ENCODE measurements around the gene MYMK.

Gene MYMK

GRCh38 chr9:133542002-133542401, 17.2 kb upstream of the MYMK start:
- in situ Hi-C loops (cut with MboI; ENCODE audit: low pct_unique_long_range_greater_than_20kb, low sequenced_read_pairs, unreplicated experiment), result loop anchor here (25.0 kb wide), 2 partner anchors 195 to 470 kb away; partner anchors contain the start of gene SARDH
- TF ChIP-seq, protein P1, sequence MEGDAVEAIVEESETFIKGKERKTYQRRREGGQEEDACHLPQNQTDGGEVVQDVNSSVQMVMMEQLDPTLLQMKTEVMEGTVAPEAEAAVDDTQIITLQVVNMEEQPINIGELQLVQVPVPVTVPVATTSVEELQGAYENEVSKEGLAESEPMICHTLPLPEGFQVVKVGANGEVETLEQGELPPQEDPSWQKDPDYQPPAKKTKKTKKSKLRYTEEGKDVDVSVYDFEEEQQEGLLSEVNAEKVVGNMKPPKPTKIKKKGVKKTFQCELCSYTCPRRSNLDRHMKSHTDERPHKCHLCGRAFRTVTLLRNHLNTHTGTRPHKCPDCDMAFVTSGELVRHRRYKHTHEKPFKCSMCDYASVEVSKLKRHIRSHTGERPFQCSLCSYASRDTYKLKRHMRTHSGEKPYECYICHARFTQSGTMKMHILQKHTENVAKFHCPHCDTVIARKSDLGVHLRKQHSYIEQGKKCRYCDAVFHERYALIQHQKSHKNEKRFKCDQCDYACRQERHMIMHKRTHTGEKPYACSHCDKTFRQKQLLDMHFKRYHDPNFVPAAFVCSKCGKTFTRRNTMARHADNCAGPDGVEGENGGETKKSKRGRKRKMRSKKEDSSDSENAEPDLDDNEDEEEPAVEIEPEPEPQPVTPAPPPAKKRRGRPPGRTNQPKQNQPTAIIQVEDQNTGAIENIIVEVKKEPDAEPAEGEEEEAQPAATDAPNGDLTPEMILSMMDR (IDR thresholded peaks at IDR 0.05; ENCODE audit: extremely low read depth, insufficient read depth, missing control alignments), result no peak
- no peak for DNase-seq (ENCODE audit: low spot score)

- in situ Hi-C loops (cut with MboI; ENCODE audit: low pct_unique_long_range_greater_than_20kb, low sequenced_read_pairs, unreplicated experiment), result loop anchor here (25.0 kb wide), 2 partner anchors 197 to 472 kb away; partner anchors contain the start of gene SARDH
- peak; percentile 68 for DNase-seq (ENCODE audit: low spot score)
- TF ChIP-seq, protein P1 (IDR thresholded peaks at IDR 0.05; ENCODE audit: extremely low read depth, insufficient read depth, missing control alignments), result peak; percentile 49
Observed at GRCh38 chr9:133540698-133541025, 15.9 kb upstream of the MYMK start.

DNA sequence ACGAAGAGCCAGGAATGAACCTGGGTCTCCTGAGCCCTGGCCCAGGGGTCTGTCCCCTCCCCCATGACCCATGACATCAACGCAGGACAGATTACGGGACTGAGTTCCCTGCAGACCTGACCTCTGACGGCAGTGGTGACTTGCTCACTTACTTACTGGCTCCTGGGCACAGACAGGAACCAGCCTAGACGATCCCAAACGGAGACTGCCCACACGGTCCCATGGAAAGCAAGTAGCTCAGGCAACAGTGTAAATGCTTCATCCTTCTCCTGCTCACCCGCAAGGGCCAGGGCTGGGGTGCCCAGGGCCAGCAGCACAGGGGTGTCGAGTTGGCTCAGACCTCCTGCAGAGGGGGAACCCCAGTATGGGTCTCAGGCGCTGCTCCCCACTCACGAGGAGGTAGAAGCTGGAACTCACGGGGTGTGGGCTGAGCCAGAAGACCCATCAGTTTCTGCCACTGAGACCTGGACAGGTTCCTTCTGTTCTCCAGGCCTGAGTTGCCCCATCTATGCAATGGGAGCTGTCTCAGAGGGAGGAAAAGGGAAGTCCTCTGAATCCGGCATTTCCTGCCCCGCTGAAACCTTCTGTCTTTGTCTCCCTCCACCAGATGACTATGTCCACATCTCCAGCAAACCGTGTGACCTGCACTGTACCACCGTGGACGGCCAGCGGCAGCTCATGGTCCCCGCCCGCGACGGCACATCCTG, 15.4 kb upstream of the MYMK start:
- TF ChIP-seq, protein P1 (IDR thresholded peaks at IDR 0.05; ENCODE audit: extremely low read depth, insufficient read depth, missing control alignments), result no peak
- DNase-seq (ENCODE audit: low spot score), result peak; percentile 40
- in situ Hi-C loops (cut with MboI; ENCODE audit: low pct_unique_long_range_greater_than_20kb, low sequenced_read_pairs, unreplicated experiment), result loop anchor here (25.0 kb wide), 2 partner anchors 197 to 472 kb away; partner anchors contain the start of gene SARDH

DNA sequence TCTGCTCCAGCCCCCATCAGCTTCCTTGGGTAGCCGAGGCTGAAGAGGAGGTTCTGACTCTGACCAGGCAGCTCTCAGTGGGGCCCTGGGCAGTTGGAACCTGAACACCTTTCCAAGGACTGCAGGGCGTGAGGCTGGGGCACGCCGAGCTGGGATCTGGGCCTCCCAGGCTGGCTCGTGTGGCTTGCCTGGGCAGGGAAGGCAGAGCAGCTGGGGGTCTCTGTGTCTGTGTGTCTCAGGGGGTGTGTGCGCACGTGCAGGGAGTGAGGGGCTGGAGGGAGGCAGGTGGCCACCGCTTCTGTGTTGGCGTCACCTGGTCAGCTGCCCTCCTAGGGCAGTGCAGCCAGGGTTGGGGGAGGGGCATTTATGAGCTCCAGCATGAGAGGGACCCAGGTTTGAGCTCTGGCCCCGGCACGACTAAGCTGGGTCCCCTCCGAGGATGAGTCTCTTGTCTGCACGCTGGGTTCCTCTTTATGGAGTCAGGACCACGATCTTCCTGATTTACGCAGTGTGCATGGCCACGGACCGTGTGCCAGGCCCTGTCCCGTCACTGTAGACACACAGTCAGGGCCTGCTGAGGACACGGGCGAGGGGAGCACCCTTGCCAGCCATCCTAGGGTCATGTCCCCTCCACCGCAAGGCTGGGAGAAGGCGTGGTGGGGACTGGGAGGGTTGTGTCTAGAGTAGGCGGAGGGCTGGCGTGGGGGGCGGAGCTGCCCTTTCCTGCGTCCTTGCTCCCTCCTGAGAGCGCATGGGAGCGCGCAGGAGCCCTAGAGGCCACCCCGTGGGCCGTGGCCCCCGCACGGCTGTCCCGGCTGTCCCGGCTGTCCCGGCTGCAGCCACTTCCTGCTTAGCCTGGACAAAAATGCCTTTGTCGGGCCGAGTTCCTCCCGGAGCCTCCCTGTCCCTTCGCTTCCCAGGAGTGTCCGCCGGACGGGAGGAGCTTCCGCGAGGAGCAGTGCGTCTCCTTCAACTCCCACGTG, 14.4 kb upstream of the MYMK start:
- DNase-seq (ENCODE audit: low spot score), result peak; percentile 49
- TF ChIP-seq, protein P1 (IDR thresholded peaks at IDR 0.05; ENCODE audit: extremely low read depth, insufficient read depth, missing control alignments), result no peak
- in situ Hi-C loops (cut with MboI; ENCODE audit: low pct_unique_long_range_greater_than_20kb, low sequenced_read_pairs, unreplicated experiment), result loop anchor here (25.0 kb wide), 2 partner anchors 198 to 473 kb away; partner anchors contain the start of gene SARDH

GRCh38 chr9:133538176-133538575, 13.4 kb upstream of the MYMK start:
- DNase-seq (ENCODE audit: low spot score), result no peak
- in situ Hi-C loops (cut with MboI; ENCODE audit: low pct_unique_long_range_greater_than_20kb, low sequenced_read_pairs, unreplicated experiment), result loop anchor here (25.0 kb wide), 2 partner anchors 199 to 474 kb away; partner anchors contain the start of gene SARDH
- TF ChIP-seq, protein P1 (IDR thresholded peaks at IDR 0.05; ENCODE audit: extremely low read depth, insufficient read depth, missing control alignments), result no peak

DNA sequence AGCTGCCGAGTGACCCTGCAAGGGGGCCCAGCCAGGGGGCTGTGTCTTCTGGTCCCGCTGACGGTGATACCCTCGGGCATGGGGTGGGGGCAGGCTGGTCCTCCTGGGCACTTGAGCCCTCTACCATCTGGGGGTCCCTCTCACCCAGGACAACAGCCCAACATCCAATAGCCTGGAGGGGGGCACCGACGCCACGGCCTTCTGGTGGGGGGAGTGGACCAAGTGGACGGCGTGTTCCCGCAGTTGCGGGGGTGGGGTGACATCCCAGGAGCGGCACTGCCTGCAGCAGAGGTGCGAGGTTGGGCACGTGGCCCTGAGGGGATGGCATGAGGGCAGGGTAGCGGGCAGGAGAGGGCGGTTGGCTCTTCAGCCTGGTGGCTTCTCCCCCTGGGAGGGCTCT, 12.5 kb upstream of the MYMK start:
- DNase-seq (ENCODE audit: low spot score), result peak; percentile 18
- TF ChIP-seq, protein P1 (IDR thresholded peaks at IDR 0.05; ENCODE audit: extremely low read depth, insufficient read depth, missing control alignments), result no peak
- in situ Hi-C loops (cut with MboI; ENCODE audit: low pct_unique_long_range_greater_than_20kb, low sequenced_read_pairs, unreplicated experiment), result loop anchor here (25.0 kb wide), 2 partner anchors 200 to 475 kb away; partner anchors contain the start of gene SARDH
